Panc1 (cell line): ENCODE data around the gene LRRK1.

Source experiments
- POLR2AphosphoS5 ChIP-seq: IDR thresholded peaks from 2 replicates; pipeline ENCODE4 v1.6.1; 2012; ENCODE audit warnings: mild to moderate bottlenecking, low read depth, low read length, moderate library complexity
- SIN3A ChIP-seq: IDR thresholded peaks from 2 replicates; pipeline ENCODE4 v1.6.1; 2012; ENCODE audit warnings: low read depth, mild to moderate bottlenecking, low read length, moderate library complexity, borderline replicate concordance; ENCODE audit not compliant: insufficient read depth
- TCF7L2 ChIP-seq: IDR thresholded peaks from 2 replicates; pipeline ENCODE4 v1.6.1; 2011; ENCODE audit warnings: mild to moderate bottlenecking, low read depth, low read length, inconsistent platforms
- TF ChIP-seq, protein P1 (sequence below): fragments of 450-650 bp; IDR thresholded peaks from 2 replicates; pipeline ENCODE4 v1.5.1; 2017; ENCODE audit warnings: mild to moderate bottlenecking
- TF ChIP-seq, protein P2 (sequence below), 2 experiments: IDR thresholded peaks; 2 replicates each; pipeline ENCODE4 v1.6.1; 2011 to 2012; ENCODE audit warnings: low read depth in 2 of 2, control low read depth in 1 of 2, low read length in 1 of 2, mild to moderate bottlenecking in 1 of 2, moderate library complexity in 1 of 2; ENCODE audit not compliant: insufficient read depth in 1 of 2

DNA sequence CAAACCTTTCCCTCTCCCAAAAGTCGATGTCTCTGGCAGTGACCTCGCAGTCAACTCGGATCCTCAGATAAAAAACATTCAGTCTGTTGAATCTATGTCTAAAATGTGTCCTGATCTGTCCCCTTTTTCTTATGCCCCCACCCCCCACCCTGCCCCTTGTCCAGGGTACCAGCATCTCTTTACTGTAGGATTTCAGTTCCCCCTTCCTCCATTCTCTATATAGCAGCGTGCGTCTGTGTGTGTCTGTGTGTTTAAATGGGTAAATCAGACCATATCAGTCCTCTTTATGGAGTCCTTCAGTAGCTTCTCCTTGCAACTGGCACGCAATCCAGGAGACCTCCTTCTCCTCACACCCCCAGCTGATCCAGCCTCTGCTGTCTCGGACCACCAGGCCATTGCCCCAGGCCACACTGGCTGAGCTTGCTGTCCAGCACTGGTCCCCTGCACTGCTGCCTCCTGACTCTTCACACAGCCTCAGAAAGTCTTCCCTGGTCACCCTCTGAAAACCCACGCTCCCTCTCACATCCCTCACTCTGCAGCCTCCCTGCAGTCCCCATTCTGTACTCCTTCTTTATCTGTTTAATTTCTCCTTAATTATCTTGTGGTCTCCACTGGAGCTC, 1.5 kb downstream of the LRRK1 start:
- TF ChIP-seq, protein P1, sequence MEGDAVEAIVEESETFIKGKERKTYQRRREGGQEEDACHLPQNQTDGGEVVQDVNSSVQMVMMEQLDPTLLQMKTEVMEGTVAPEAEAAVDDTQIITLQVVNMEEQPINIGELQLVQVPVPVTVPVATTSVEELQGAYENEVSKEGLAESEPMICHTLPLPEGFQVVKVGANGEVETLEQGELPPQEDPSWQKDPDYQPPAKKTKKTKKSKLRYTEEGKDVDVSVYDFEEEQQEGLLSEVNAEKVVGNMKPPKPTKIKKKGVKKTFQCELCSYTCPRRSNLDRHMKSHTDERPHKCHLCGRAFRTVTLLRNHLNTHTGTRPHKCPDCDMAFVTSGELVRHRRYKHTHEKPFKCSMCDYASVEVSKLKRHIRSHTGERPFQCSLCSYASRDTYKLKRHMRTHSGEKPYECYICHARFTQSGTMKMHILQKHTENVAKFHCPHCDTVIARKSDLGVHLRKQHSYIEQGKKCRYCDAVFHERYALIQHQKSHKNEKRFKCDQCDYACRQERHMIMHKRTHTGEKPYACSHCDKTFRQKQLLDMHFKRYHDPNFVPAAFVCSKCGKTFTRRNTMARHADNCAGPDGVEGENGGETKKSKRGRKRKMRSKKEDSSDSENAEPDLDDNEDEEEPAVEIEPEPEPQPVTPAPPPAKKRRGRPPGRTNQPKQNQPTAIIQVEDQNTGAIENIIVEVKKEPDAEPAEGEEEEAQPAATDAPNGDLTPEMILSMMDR, result no peak
- TF ChIP-seq SIN3A, result no peak
- no peak for TF ChIP-seq POLR2AphosphoS5
- TF ChIP-seq, protein P2, sequence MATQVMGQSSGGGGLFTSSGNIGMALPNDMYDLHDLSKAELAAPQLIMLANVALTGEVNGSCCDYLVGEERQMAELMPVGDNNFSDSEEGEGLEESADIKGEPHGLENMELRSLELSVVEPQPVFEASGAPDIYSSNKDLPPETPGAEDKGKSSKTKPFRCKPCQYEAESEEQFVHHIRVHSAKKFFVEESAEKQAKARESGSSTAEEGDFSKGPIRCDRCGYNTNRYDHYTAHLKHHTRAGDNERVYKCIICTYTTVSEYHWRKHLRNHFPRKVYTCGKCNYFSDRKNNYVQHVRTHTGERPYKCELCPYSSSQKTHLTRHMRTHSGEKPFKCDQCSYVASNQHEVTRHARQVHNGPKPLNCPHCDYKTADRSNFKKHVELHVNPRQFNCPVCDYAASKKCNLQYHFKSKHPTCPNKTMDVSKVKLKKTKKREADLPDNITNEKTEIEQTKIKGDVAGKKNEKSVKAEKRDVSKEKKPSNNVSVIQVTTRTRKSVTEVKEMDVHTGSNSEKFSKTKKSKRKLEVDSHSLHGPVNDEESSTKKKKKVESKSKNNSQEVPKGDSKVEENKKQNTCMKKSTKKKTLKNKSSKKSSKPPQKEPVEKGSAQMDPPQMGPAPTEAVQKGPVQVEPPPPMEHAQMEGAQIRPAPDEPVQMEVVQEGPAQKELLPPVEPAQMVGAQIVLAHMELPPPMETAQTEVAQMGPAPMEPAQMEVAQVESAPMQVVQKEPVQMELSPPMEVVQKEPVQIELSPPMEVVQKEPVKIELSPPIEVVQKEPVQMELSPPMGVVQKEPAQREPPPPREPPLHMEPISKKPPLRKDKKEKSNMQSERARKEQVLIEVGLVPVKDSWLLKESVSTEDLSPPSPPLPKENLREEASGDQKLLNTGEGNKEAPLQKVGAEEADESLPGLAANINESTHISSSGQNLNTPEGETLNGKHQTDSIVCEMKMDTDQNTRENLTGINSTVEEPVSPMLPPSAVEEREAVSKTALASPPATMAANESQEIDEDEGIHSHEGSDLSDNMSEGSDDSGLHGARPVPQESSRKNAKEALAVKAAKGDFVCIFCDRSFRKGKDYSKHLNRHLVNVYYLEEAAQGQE (IDR thresholded peaks at IDR 0.05; ENCODE audit: insufficient read depth in 1 of 2, low read depth in 2 of 2, low read length in 1 of 2), result no peak; a peak in 1 of 4 replicates
- no peak for TF ChIP-seq TCF7L2
